GM18909 (cell line): ENCODE results near the gene TRIM37.
A peak's percentile ranks its signal among the peaks of the same experiment; 100 is the strongest.
"Not testable (repeated sequence)": the region's sequence is repeated elsewhere in the genome, so short reads cannot be mapped to it uniquely, and the experiment has no call there.

Source experiments
- ATAC-seq: cut with Tn5 transposase; IDR thresholded peaks from one replicate; pipeline ENCODE4 v1.9.1; 2021; ENCODE audit warnings: mild to moderate bottlenecking; ENCODE audit not compliant: unreplicated experiment, poor library complexity

Gene TRIM37

GRCh38 chr17:59111539-59111938 is 4.9 kb upstream of the TRIM37 start:
- ATAC-seq: no peak

GRCh38 chr17:59110973-59111372 is 4.3 kb upstream of the TRIM37 start:
- no peak for ATAC-seq

- ATAC-seq: no peak
These were observed 1.9 kb upstream of the TRIM37 start for GRCh38 chr17:59108400-59109102.

GRCh38 chr17:59107306-59107670 is 608 bp upstream of the TRIM37 start:
- ATAC-seq: no peak

- peak; percentile 24 for ATAC-seq
These were observed 723 bp downstream of the TRIM37 start for GRCh38 chr17:59105852-59106462.

- ATAC-seq: no peak
These were observed 5.5 kb downstream of the TRIM37 start for GRCh38 chr17:59101178-59101577.

- no peak for ATAC-seq
These were observed 8.8 kb downstream of the TRIM37 start for GRCh38 chr17:59097876-59098275.

GRCh38 chr17:59094861-59095530 is 11.7 kb downstream of the TRIM37 start:
- ATAC-seq: no peak

GRCh38 chr17:59093702-59094231 is 12.9 kb downstream of the TRIM37 start:
- no peak for ATAC-seq

- no peak for ATAC-seq
These were observed 13.5 kb downstream of the TRIM37 start for GRCh38 chr17:59093145-59093701.

GRCh38 chr17:59090593-59090992 is 16.1 kb downstream of the TRIM37 start:
- ATAC-seq: not testable (repeated sequence)

GRCh38 chr17:59084154-59084553 is 22.5 kb downstream of the TRIM37 start:
- no peak for ATAC-seq

GRCh38 chr17:59074494-59074893 is 32.2 kb downstream of the TRIM37 start:
- no peak for ATAC-seq

GRCh38 chr17:59073972-59074371 is 32.7 kb downstream of the TRIM37 start:
- ATAC-seq: no peak

- ATAC-seq: no peak
These were observed 36.8 kb downstream of the TRIM37 start for GRCh38 chr17:59069856-59070255.

- peak; percentile 70 for ATAC-seq
These were observed 38.9 kb downstream of the TRIM37 start for GRCh38 chr17:59067756-59068155.

GRCh38 chr17:59067340-59067739 is 39.3 kb downstream of the TRIM37 start:
- ATAC-seq: no peak

- ATAC-seq: no peak
These were observed 44.2 kb downstream of the TRIM37 start for GRCh38 chr17:59062509-59062908.

GRCh38 chr17:59056857-59057256 is 49.8 kb downstream of the TRIM37 start:
- ATAC-seq: no peak

- no peak for ATAC-seq
These were observed 56.9 kb downstream of the TRIM37 start for GRCh38 chr17:59049798-59050197.

GRCh38 chr17:59047616-59048015 is 59.1 kb downstream of the TRIM37 start:
- ATAC-seq: no peak
